ENCODE data around the gene SH3RF3. TPM values are rescaled to one million over a fixed set of nuclear protein-coding genes. Genes with fewer than 3 reads are reported as not detected.

The SH3RF3 gene
- total RNA-seq, 1 experiment from 2014 or later: 1.0 TPM

- ATAC-seq (no peak), DNase-seq (ENCODE audit: low spot score) (no peak)
- no peak overlapping the region for H3K4me3 Mint-ChIP-seq
- no peaks in the 10 kb centered on the region for H3K4me1 Mint-ChIP-seq
- no peaks in the 10 kb centered on the region for H3K36me3 Mint-ChIP-seq
- ChIA-PET CTCF (interaction anchor here (0.6 to 1.8 kb wide), 4 partner anchors 16 to 495 kb away, joined by 3 to 5 read pairs (median 4); no protein-coding TSS in a partner anchor), POLR2A (no interaction called here)
- H3K27me3 Mint-ChIP-seq (ENCODE audit: low read depth): no peaks in the 10 kb centered on the region
- no peaks in the 10 kb centered on the region for H3K9me3 Mint-ChIP-seq
- H3K27ac Mint-ChIP-seq: no peak overlapping the region
- no peak for TF ChIP-seq ZBTB43 (CRISPR knock-in tag; IDR thresholded peaks at IDR 0.05)
- TF ChIP-seq ZNF396 (CRISPR knock-in tag; IDR thresholded peaks at IDR 0.05; ENCODE audit: borderline replicate concordance): no peak
- TF ChIP-seq TEAD1 (CRISPR knock-in tag; IDR thresholded peaks at IDR 0.05): no peak
- TF ChIP-seq RORB (CRISPR knock-in tag; IDR thresholded peaks at IDR 0.05): no peak
- no peak for TF ChIP-seq CREB1 (CRISPR knock-in tag; IDR thresholded peaks at IDR 0.05)
- TF ChIP-seq AR (CRISPR knock-in tag; IDR thresholded peaks at IDR 0.05): no peak
- TF ChIP-seq NR2C2 (CRISPR knock-in tag; IDR thresholded peaks at IDR 0.05): no peak
- no peak for TF ChIP-seq ZMAT4 (CRISPR knock-in tag; IDR thresholded peaks at IDR 0.05)
- no peak for TF ChIP-seq ZNF532 (CRISPR knock-in tag; IDR thresholded peaks at IDR 0.05; ENCODE audit: borderline replicate concordance)
- TF ChIP-seq ARID4B (CRISPR knock-in tag; IDR thresholded peaks at IDR 0.05; ENCODE audit: borderline replicate concordance): no peak
- TF ChIP-seq GTF2I (CRISPR knock-in tag; conservative IDR thresholded peaks at IDR 0.05): no peak
- TF ChIP-seq E2F4 (CRISPR knock-in tag; IDR thresholded peaks at IDR 0.05; ENCODE audit: borderline replicate concordance, low read depth): no peak
- TF ChIP-seq ATF6 (CRISPR knock-in tag; IDR thresholded peaks at IDR 0.05): no peak
Measured at GRCh38 chr2:109526442-109526970, 397.5 kb downstream of the SH3RF3 start.

All from WTC11 (cell line).